WTC11 (cell line): ENCODE results near the gene PPP2R2C.

Source experiments
- TP53 ChIP-seq: sonication (generic); formaldehyde crosslinking; IDR thresholded peaks from 2 replicates; pipeline ENCODE4 v1.8.1; 2023; ENCODE audit warnings: mild to moderate bottlenecking, missing genetic modification reagents
- TF ChIP-seq, protein P1 (sequence below): sonication (generic); formaldehyde crosslinking; IDR thresholded peaks from 2 replicates; pipeline ENCODE4 v1.8.1; 2023; ENCODE audit warnings: mild to moderate bottlenecking, missing genetic modification reagents, moderate library complexity

DNA sequence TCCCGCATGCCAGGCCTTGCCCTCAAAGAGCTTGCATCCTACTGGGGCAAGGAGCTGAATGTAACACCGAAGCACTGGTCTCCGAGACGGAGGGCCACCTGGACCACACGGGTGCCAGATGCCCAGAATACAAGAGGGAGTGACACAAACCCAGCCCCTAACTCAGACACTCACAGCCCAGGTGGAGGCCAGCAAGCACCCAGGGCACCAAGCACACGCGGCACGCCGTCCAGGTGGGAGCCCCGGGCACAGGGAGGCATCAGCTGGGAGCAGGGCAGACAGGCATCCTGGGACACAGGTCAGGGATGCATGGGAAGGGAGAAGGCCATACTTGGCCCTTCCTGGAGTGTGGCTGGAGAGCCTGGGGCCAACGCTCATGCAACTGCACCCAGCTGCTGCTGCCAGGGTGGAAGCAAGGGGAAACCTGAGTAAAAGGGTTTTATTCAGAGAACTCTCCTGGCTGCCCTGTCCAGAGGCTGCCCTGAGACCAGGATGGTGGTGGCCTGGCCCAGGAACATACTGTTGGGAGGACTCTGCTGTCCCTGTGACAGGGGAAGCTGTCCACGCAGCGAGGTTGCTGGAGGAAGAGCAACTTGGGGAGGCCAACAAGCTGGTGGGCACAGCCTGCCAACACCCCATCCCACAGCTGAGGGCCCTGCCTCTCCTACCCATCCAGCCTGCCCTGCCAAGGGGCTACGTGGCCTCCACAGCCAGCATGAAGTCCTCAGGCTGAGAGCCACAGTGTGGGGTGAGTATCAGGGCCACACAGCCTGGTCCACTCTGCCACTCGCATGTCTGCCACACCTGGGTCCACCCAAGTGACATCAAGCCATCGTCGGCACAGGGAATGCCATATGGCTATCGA, 22.2 kb upstream of the PPP2R2C start:
- TF ChIP-seq, protein P1, sequence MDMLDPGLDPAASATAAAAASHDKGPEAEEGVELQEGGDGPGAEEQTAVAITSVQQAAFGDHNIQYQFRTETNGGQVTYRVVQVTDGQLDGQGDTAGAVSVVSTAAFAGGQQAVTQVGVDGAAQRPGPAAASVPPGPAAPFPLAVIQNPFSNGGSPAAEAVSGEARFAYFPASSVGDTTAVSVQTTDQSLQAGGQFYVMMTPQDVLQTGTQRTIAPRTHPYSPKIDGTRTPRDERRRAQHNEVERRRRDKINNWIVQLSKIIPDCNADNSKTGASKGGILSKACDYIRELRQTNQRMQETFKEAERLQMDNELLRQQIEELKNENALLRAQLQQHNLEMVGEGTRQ: no peak
- TF ChIP-seq TP53: no peak
